Measurements from ENCODE around the gene DUSP28. TPM values are rescaled to one million over a fixed set of nuclear protein-coding genes. Genes with fewer than 3 reads are reported as not detected.

DUSP28 gene
- total RNA-seq, 1 experiment from 2014 or later = 8.6 TPM

GRCh38 chr2:240586198-240586918 is 26.2 kb downstream of the DUSP28 start, which contains the start of gene CAPN10:
TSS of gene CAPN10 (plus strand) at chr2:240586734. CDS start at chr2:240586912, 178 bp downstream.
- H3K9me3 ChIP-seq (replicated peaks) = no peaks in the 10 kb centered on the region
- peak within 1 kb of the TSS; percentile 56 for H3K27ac ChIP-seq
- peak; percentile 97 to 98 for DNase-seq (ENCODE audit: low read depth in 1 of 2, low spot score in 2 of 2)
- peak within 1 kb of the TSS; percentile 80 for H3K4me3 ChIP-seq
- no peaks in the 10 kb centered on the region for H3K27me3 ChIP-seq (replicated peaks)
- H3K4me1 ChIP-seq (replicated peaks) = peaks cover 15% of the 10 kb centered on the region
- peaks cover 23% of the 10 kb centered on the region for H3K36me3 ChIP-seq

- Histone ChIP-seq H3K36me3 (peaks cover 27% of the 10 kb centered on the region), H3K27me3 (replicated peaks) (no peaks in the 10 kb centered on the region), H3K27ac (no peak overlapping the region), H3K9me3 (replicated peaks) (no peaks in the 10 kb centered on the region), H3K4me1 (replicated peaks) (peaks cover 15% of the 10 kb centered on the region), H3K4me3 (peak overlapping the region; percentile 80)
- DNase-seq (ENCODE audit: low read depth in 1 of 2, low spot score in 2 of 2) = no peak
Observed at GRCh38 chr2:240586919-240587800, 27.0 kb downstream of the DUSP28 start.

GRCh38 chr2:240588006-240588655 is 28.0 kb downstream of the DUSP28 start:
- no peak for DNase-seq (ENCODE audit: low read depth in 1 of 2, low spot score in 2 of 2)
- peaks cover 29% of the 10 kb centered on the region for H3K36me3 ChIP-seq
- H3K27me3 ChIP-seq (replicated peaks) = no peaks in the 10 kb centered on the region
- H3K4me3 ChIP-seq = no peak overlapping the region
- H3K9me3 ChIP-seq (replicated peaks) = no peaks in the 10 kb centered on the region
- H3K27ac ChIP-seq = no peak overlapping the region
- peaks cover 15% of the 10 kb centered on the region for H3K4me1 ChIP-seq (replicated peaks)

GRCh38 chr2:240588669-240589068 is 28.5 kb downstream of the DUSP28 start:
- H3K4me3 ChIP-seq = no peak overlapping the region
- DNase-seq (ENCODE audit: low read depth in 1 of 2, low spot score in 2 of 2) = no peak
- no peaks in the 10 kb centered on the region for H3K27me3 ChIP-seq (replicated peaks)
- H3K9me3 ChIP-seq (replicated peaks) = no peaks in the 10 kb centered on the region
- peaks cover 27% of the 10 kb centered on the region for H3K36me3 ChIP-seq
- no peak overlapping the region for H3K27ac ChIP-seq
- H3K4me1 ChIP-seq (replicated peaks) = peaks cover 15% of the 10 kb centered on the region

GRCh38 chr2:240589375-240589774 is 29.2 kb downstream of the DUSP28 start:
- peaks cover 15% of the 10 kb centered on the region for H3K4me1 ChIP-seq (replicated peaks)
- no peaks in the 10 kb centered on the region for H3K9me3 ChIP-seq (replicated peaks)
- no peak overlapping the region for H3K27ac ChIP-seq
- no peaks in the 10 kb centered on the region for H3K27me3 ChIP-seq (replicated peaks)
- no peak for DNase-seq (ENCODE audit: low read depth in 1 of 2, low spot score in 2 of 2)
- H3K4me3 ChIP-seq = no peak overlapping the region
- peaks cover 25% of the 10 kb centered on the region for H3K36me3 ChIP-seq

GRCh38 chr2:240589850-240590525 is 29.8 kb downstream of the DUSP28 start:
- no peaks in the 10 kb centered on the region for H3K27me3 ChIP-seq (replicated peaks)
- H3K27ac ChIP-seq = no peak overlapping the region
- no peak overlapping the region for H3K4me3 ChIP-seq
- no peaks in the 10 kb centered on the region for H3K9me3 ChIP-seq (replicated peaks)
- H3K4me1 ChIP-seq (replicated peaks) = peaks cover 11% of the 10 kb centered on the region
- DNase-seq (ENCODE audit: low read depth in 1 of 2, low spot score in 2 of 2) = no peak
- H3K36me3 ChIP-seq = peaks cover 19% of the 10 kb centered on the region

- H3K36me3 ChIP-seq = peaks cover 19% of the 10 kb centered on the region; the same call in 1 of the 2 replicates
- H3K27ac ChIP-seq = no peak overlapping the region
- no peak overlapping the region for H3K4me3 ChIP-seq
- no peak for DNase-seq (ENCODE audit: low read depth in 1 of 2, low spot score in 2 of 2)
- no peaks in the 10 kb centered on the region for H3K9me3 ChIP-seq (replicated peaks)
- H3K4me1 ChIP-seq (replicated peaks) = peaks cover 5% of the 10 kb centered on the region; the same call in 1 of the 2 replicates
- H3K27me3 ChIP-seq (replicated peaks) = no peaks in the 10 kb centered on the region
Observed at GRCh38 chr2:240590681-240591111, 30.5 kb downstream of the DUSP28 start.

- 0 out of 2 replicates have a peak, but pooled peaks cover 5% of the 10 kb centered on the region for H3K4me1 ChIP-seq (replicated peaks)
- H3K9me3 ChIP-seq (replicated peaks) = no peaks in the 10 kb centered on the region
- no peak for DNase-seq (ENCODE audit: low read depth in 1 of 2, low spot score in 2 of 2)
- no peak overlapping the region for H3K27ac ChIP-seq
- H3K27me3 ChIP-seq (replicated peaks) = no peaks in the 10 kb centered on the region
- no peak overlapping the region for H3K4me3 ChIP-seq
- H3K36me3 ChIP-seq = peaks cover 24% of the 10 kb centered on the region; the same call in 1 of the 2 replicates
Observed at GRCh38 chr2:240591226-240591625, 31.1 kb downstream of the DUSP28 start.

GRCh38 chr2:240591784-240592183 is 31.6 kb downstream of the DUSP28 start:
- Histone ChIP-seq H3K27me3 (replicated peaks) (no peaks in the 10 kb centered on the region), H3K4me1 (replicated peaks) (0 out of 2 replicates have a peak, but pooled peaks cover 5% of the 10 kb centered on the region), H3K4me3 (no peak overlapping the region), H3K36me3 (peaks cover 25% of the 10 kb centered on the region; the same call in 1 of the 2 replicates), H3K27ac (no peak overlapping the region), H3K9me3 (replicated peaks) (no peaks in the 10 kb centered on the region)
- no peak for DNase-seq (ENCODE audit: low read depth in 1 of 2, low spot score in 2 of 2)

- Histone ChIP-seq H3K4me1 (replicated peaks) (no peaks in the 10 kb centered on the region), H3K4me3 (no peak overlapping the region), H3K27me3 (replicated peaks) (no peaks in the 10 kb centered on the region), H3K27ac (no peak overlapping the region), H3K36me3 (peaks cover 23% of the 10 kb centered on the region; the same call in 1 of the 2 replicates), H3K9me3 (replicated peaks) (no peaks in the 10 kb centered on the region)
- DNase-seq (ENCODE audit: low read depth in 1 of 2, low spot score in 2 of 2) = no peak
Observed at GRCh38 chr2:240593026-240593702, 33.0 kb downstream of the DUSP28 start.

- Histone ChIP-seq H3K4me1 (replicated peaks) (no peaks in the 10 kb centered on the region), H3K27ac (no peak overlapping the region), H3K9me3 (replicated peaks) (no peaks in the 10 kb centered on the region), H3K4me3 (no peak overlapping the region), H3K36me3 (peaks cover 23% of the 10 kb centered on the region; the same call in 1 of the 2 replicates), H3K27me3 (replicated peaks) (no peaks in the 10 kb centered on the region)
- no peak for DNase-seq (ENCODE audit: low read depth in 1 of 2, low spot score in 2 of 2)
Observed at GRCh38 chr2:240593703-240594451, 33.7 kb downstream of the DUSP28 start.

All from SJSA1 (cell line).